Keratinocyte (primary cell): ENCODE data around the gene BCAM.

Experiments used
- EZH2 ChIP-seq: IDR thresholded peaks from one replicate; pipeline ENCODE4 v1.6.1; 2012; ENCODE audit warnings: inconsistent platforms, mild to moderate bottlenecking, low read length, moderate library complexity
- TF ChIP-seq, protein P1 (sequence below), 3 experiments: IDR thresholded peaks in 1 of 3; conservative IDR thresholded peaks in 1 of 3; optimal IDR thresholded peaks in 1 of 3; 2 replicates in 2 of 3; 3 replicates in 1 of 3; pipeline versions ENCODE3 to v1.5.1; 2011; ENCODE audit warnings: low read length in 3 of 3, mild to moderate bottlenecking in 3 of 3, moderate library complexity in 2 of 3, control low read depth in 1 of 3, inconsistent platforms in 1 of 3; ENCODE audit not compliant: insufficient read depth in 2 of 3; ENCODE audit errors: extremely low read depth in 1 of 3

DNA sequence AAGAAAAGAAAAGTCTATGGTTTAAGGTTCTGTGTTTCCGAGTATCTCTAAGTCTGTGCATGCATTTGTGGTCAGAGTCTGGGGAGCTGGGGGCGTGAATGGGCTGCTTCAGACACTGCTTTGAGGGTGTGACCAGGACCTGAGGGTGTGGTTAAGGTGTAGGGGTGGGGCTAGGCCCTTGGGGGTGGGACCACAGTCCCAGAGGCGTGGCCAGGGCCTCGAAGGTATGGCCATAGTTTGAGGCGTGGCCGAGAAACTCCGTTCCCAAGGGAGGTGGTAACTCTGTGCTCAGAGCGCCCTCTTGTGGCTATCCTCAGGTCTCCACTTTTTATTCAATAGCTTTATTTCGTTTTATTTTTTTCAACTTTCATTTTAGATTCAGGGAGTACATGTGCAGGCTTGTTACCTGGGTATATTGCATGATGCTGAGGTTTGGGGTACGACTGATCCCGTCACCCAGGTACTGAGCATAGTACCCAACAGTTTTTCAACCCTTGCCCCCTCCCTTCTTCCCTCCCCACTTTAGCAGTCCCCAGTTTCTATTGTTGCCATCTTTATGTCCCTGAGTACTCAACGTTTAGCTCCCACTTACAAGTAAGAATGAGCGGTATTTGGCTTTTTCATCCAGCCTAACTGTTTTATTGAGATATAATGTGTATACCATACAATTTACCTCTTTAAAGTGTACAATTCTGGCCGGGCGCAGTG is 38.2 kb upstream of the BCAM start:
- no peak for TF ChIP-seq EZH2
- TF ChIP-seq, protein P1, sequence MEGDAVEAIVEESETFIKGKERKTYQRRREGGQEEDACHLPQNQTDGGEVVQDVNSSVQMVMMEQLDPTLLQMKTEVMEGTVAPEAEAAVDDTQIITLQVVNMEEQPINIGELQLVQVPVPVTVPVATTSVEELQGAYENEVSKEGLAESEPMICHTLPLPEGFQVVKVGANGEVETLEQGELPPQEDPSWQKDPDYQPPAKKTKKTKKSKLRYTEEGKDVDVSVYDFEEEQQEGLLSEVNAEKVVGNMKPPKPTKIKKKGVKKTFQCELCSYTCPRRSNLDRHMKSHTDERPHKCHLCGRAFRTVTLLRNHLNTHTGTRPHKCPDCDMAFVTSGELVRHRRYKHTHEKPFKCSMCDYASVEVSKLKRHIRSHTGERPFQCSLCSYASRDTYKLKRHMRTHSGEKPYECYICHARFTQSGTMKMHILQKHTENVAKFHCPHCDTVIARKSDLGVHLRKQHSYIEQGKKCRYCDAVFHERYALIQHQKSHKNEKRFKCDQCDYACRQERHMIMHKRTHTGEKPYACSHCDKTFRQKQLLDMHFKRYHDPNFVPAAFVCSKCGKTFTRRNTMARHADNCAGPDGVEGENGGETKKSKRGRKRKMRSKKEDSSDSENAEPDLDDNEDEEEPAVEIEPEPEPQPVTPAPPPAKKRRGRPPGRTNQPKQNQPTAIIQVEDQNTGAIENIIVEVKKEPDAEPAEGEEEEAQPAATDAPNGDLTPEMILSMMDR (optimal IDR thresholded peaks at IDR 0.05 in 1 of 3, IDR thresholded peaks at IDR 0.05 in 1 of 3, conservative IDR thresholded peaks at IDR 0.05 in 1 of 3; ENCODE audit: extremely low read depth in 1 of 3, insufficient read depth in 2 of 3, low read length in 3 of 3), result peak; percentile 62 to 78 (median 64)
